Heart left ventricle (tissue), 16 donors: Measurements from ENCODE around the gene ENGASE. TPM values are rescaled to one million over a fixed set of nuclear protein-coding genes. Genes with fewer than 3 reads are reported as not detected.
A peak's percentile ranks its signal among the peaks of the same experiment; 100 is the strongest.

Experiments used
- ATAC-seq, 4 donors: fragments of 200-7000 bp; cut with Tn5 transposase; one replicate each; pipeline ENCODE4 v1.9.1; 2020 to 2022; ENCODE audit warnings: moderate library complexity in 4 of 4, mild to moderate bottlenecking in 3 of 4, moderate number of reproducible peaks in 1 of 4
- DNase-seq, 5 donors: peaks; one replicate each; pipeline ENCODE4 v3.0.0-alpha.2; 2020
- H3K27ac ChIP-seq, 12 donors: fragments of 200-600 bp; sonication (generic) in 4 of 12; one replicate each; pipeline versions ENCODE4 v1.5.0 to v1.8.0; 2016 to 2022; ENCODE audit warnings: mild to moderate bottlenecking in 2 of 12
- H3K27me3 ChIP-seq, 9 donors: fragments of 200-600 bp; sonication (generic) in 2 of 9; one replicate each; pipeline versions ENCODE4 v1.5.1 to v1.8.0; 2016 to 2022; ENCODE audit warnings: mild to moderate bottlenecking in 3 of 9
- H3K36me3 ChIP-seq, 9 donors: fragments of 200-600 bp; sonication (generic) in 2 of 9; one replicate each; pipeline versions ENCODE4 v1.5.0 to v1.8.0; 2018 to 2022; ENCODE audit warnings: mild to moderate bottlenecking in 2 of 9
- H3K4me1 ChIP-seq, 12 donors: fragments of 200-600 bp; sonication (generic) in 4 of 12; one replicate each; pipeline versions ENCODE4 v1.5.0 to v1.8.0; 2016 to 2022; ENCODE audit warnings: mild to moderate bottlenecking in 3 of 12
- H3K4me3 ChIP-seq, 12 donors: fragments of 200-600 bp; sonication (generic) in 4 of 12; one replicate each; pipeline versions ENCODE4 v1.5.0 to v1.8.0; 2017 to 2022; ENCODE audit warnings: mild to moderate bottlenecking in 9 of 12, moderate library complexity in 4 of 12
- H3K9me3 ChIP-seq, 12 donors: fragments of 200-600 bp; sonication (generic) in 4 of 12; one replicate each; pipeline versions ENCODE4 v1.5.0 to v1.8.0; 2016 to 2022; ENCODE audit warnings: mild to moderate bottlenecking in 1 of 12
- POLR2A ChIP-seq, 2 donors: fragments of 450-650 bp; IDR thresholded peaks; one replicate each; pipeline ENCODE4 v1.6.1; 2017; ENCODE audit warnings: antibody characterized with exemption in 2 of 2, mild to moderate bottlenecking in 2 of 2, moderate library complexity in 2 of 2
- WGBS, 4 donors: extraction: QIAGEN DNeasy Blood & Tissue Kit in 2 of 4; methylation state at CpG; one replicate each; pipeline versions ENCODE4 v1.1.5 to v1.1.7; 2013 to 2018; 5-methylcytosine and 5-hydroxymethylcytosine counted together
- intact Hi-C, 10 donors: fragments of 100-400 bp; cut with DNase I; formaldehyde crosslinking; loops; one replicate each; pipeline versions ENCODE4 v1.11.1 to v1.14.2; 2022
- polyA plus RNA-seq, 2 donors: library from polyadenylated mRNA; stranded (reverse); fragments of 200-250 nt; gene quantifications; one replicate each; pipeline ENCODE4 v1.2.3, GENCODE V29; 2013
- total RNA-seq, 9 donors: library from RNA; depleted of rRNA in 2 of 9; stranded (reverse); fragments of >200 nt in 2 of 9; fragmentation: NEBNext Ultra II Directional in 3 of 9; extraction: Animal tissue kit (Norgen Biotek cat#: 25700) in 3 of 9; gene quantifications; one replicate each; pipeline versions ENCODE4 v1.1.0 to v1.2.4, GENCODE V29; 2016 to 2023
- TF ChIP-seq, protein P1 (sequence below), 12 donors: fragments of 200-600 bp; sonication (generic) in 4 of 12; IDR thresholded peaks; one replicate each; pipeline versions ENCODE4 v1.5.0 to v1.8.0; 2018 to 2022; ENCODE audit warnings: antibody characterized with exemption in 12 of 12, mild to moderate bottlenecking in 5 of 12
- donor health status: ischemic (EF 13 %, LVEDD 7.1; RV severe dilation, severe dysfunction).
- donor health status: healthy with polysubstance abuse.
- donor health status: DM: no; HTN: yes; CAD: no.
- donor health status: DM: no; HTN: no; CAD: no.
- donor health status: ischemic (EF 25% LVEDD 6.9; RV normal size, moderate dysfunction).
- donor health status: ischemic (EF 25% LVEDD 5.7; RV mildly dilated, moderate dysfunction).
- donor health status: healthy.
- donor health status: DM: yes; HTN: yes; CAD: no.
- donor health status: ischemic (EF 35%, LVEDD 5.7; RV mildly dilated, moderate dysfunction).
- donor health status: nonischemic (EF 11% LVEDD 7.7; RV severe dilation, severe dysfunction).
- donor health status: DM: yes; HTN: yes; CAD: no.
- donor health status: PGD.
- donor health status: ischemic (EF 29% LVEDD 5.4; RV normal size, mild dysfunction).
- donor health status: nonischemic (EF 23%, LVEDD 6.1; RV moderate dilation, normal function).

ENGASE gene
- total and polyA plus RNA-seq, 11 donors, result 6.2 to 42.0 (median 23.5) TPM

DNA sequence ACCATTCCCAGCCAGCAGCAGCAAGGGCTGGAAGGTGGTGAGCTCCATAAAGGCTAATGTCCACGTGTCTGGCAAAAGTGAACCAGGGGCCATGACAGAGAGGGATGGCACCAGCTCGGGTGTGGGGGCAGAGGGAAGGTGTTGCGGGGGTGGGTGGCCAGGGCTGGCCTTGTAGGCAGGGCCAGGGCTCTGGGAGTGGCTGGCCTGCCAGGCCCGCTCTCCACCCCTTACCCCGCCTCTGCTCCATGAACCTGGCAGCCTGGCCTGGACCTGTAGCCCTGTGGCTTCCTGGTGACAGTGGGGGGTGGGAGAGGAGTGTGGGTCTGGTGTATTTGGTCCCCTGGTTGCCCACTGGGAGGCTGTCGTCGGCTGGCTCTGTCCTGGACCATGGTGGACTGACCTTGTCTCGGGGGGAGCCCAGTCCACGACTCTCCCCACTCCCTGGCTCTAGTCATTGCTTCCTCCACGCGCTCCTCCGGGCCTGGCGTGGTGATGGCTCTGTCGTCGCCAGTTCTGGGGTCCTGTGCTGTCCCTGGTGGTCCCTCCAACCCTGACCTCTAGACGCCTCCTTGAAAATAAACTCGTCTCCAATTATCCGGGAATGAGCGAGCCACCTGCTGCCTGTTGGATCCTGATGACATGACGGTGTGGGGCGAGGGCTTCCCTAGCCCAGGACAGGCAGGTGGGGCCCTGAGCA, 50.0 kb downstream of the ENGASE start:
- ATAC-seq (no peak), DNase-seq (no peak)
- no peak overlapping the region for H3K27ac ChIP-seq
- H3K4me3 ChIP-seq, result no peak overlapping the region
- no peaks in the 10 kb centered on the region for H3K4me1 ChIP-seq
- H3K36me3 ChIP-seq, result no peaks in the 10 kb centered on the region
- H3K27me3 ChIP-seq, result peaks cover 5 to 42% (median 16%) of the 10 kb centered on the region in 9 donors
- 86 to 87% (median 87%) methylated on average over 21 of the region's 21 CpGs for WGBS, 4 donors
- no peak for TF ChIP-seq POLR2A (IDR thresholded peaks at IDR 0.05)
- TF ChIP-seq, protein P1, sequence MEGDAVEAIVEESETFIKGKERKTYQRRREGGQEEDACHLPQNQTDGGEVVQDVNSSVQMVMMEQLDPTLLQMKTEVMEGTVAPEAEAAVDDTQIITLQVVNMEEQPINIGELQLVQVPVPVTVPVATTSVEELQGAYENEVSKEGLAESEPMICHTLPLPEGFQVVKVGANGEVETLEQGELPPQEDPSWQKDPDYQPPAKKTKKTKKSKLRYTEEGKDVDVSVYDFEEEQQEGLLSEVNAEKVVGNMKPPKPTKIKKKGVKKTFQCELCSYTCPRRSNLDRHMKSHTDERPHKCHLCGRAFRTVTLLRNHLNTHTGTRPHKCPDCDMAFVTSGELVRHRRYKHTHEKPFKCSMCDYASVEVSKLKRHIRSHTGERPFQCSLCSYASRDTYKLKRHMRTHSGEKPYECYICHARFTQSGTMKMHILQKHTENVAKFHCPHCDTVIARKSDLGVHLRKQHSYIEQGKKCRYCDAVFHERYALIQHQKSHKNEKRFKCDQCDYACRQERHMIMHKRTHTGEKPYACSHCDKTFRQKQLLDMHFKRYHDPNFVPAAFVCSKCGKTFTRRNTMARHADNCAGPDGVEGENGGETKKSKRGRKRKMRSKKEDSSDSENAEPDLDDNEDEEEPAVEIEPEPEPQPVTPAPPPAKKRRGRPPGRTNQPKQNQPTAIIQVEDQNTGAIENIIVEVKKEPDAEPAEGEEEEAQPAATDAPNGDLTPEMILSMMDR (IDR thresholded peaks at IDR 0.05), result no peak
- intact Hi-C loops, result no loop called here
- no peaks in the 10 kb centered on the region for H3K9me3 ChIP-seq

DNA sequence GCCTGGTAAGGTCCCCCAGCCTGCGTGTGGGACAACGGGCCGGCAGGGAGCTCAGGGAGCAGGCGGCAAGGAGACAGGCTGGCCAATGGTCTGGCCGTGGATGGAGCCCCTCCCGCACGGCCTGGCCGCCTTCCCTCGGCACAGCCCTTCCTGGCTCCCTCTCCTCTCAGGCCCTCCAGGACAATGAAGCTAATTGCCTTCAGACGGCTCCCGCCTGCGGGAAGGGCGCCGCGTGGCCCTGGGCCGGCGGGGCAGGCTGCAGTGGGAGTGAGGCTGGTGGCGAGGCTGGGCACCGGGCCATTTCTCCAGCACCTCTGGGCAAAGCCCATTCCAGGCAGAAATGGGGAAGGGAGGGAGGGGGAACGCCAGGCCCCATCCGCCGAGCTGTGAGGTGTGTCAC, 50.9 kb downstream of the ENGASE start:
- DNase-seq (no peak), ATAC-seq (no peak)
- H3K9me3 ChIP-seq, result no peaks in the 10 kb centered on the region
- WGBS, 4 donors, result 23 to 54% (median 45%) methylated on average over 10 to 22 of the region's 22 CpGs
- H3K27me3 ChIP-seq, result peaks cover 5 to 46% (median 16%) of the 10 kb centered on the region in 9 donors
- no peak overlapping the region for H3K27ac ChIP-seq
- H3K36me3 ChIP-seq, result no peaks in the 10 kb centered on the region
- H3K4me1 ChIP-seq, result no peaks in the 10 kb centered on the region
- intact Hi-C loops, result no loop called here
- no peak for TF ChIP-seq POLR2A (IDR thresholded peaks at IDR 0.05)
- TF ChIP-seq, protein P1 (IDR thresholded peaks at IDR 0.05), result no peak
- no peak overlapping the region for H3K4me3 ChIP-seq

DNA sequence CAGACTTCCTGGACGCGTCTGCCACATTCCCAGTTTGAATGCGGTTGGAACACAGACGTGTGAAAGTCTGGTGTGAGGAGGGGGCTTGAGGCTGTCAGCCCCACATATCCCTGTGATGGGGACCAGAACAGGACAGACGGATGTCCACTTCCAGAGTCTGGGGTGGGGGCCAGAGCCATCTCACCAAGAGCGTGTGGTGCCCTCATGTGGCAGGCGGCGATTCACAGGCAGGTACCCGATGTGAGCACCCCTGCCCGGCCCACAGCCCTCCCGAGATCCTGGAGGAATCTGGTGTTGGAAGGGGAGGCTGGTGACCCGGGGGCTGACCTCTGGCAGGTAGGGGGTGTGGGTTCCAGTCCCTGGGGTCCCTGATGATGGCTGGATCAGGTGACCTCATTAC, 51.5 kb downstream of the ENGASE start:
- Histone ChIP-seq H3K4me1 (no peaks in the 10 kb centered on the region), H3K27ac (no peak overlapping the region), H3K4me3 (no peak overlapping the region), H3K27me3 (peaks cover 5 to 46% (median 16%) of the 10 kb centered on the region in 9 donors), H3K9me3 (no peaks in the 10 kb centered on the region), H3K36me3 (no peaks in the 10 kb centered on the region)
- intact Hi-C loops, result no loop called here
- WGBS, 4 donors, result 20 to 39% (median 25%) methylated on average over 10 to 12 of the region's 12 CpGs
- DNase-seq (peak in 1 of 5 donors; percentile 42), ATAC-seq (peak in 2 of 4 donors; percentile 20 to 46)
- TF ChIP-seq POLR2A (IDR thresholded peaks at IDR 0.05), result no peak
- TF ChIP-seq, protein P1 (IDR thresholded peaks at IDR 0.05), result peak in 7 of 12 donors; percentile 6 to 31 (median 14)

DNA sequence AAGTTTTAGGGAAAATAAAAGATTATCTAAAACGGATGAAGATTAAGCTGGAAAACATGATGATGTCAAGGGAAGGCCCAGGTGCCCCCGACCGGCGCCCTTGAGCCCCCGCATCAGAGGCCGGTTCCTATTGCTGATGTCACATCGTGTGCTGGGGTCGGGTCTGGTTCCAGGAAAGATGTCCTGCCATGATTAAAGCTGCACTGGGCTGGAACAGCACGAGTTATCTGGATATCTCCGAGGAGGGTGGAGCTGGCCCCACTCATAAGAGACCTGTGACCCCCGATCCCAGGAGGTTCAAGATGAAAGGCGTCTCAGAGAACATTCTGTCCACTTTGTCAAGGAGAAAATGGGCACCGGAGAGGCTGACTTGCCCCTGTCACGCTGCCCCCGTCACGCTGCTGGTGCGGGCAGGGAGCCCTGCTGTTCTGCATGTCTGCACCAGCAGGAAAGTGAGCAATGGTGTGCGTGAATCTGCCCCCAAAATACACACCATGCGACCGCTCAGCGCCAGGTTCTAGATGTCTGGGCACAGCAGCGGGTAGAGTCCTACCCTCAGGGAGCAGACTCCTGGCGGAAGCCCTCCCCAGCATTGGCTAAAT, 53.0 kb downstream of the ENGASE start:
- Histone ChIP-seq H3K27me3 (peaks cover 5 to 49% (median 16%) of the 10 kb centered on the region in 9 donors), H3K4me3 (no peak overlapping the region), H3K9me3 (no peaks in the 10 kb centered on the region), H3K4me1 (no peaks in the 10 kb centered on the region), H3K27ac (no peak overlapping the region), H3K36me3 (no peaks in the 10 kb centered on the region)
- TF ChIP-seq, protein P1 (IDR thresholded peaks at IDR 0.05), result no peak
- no peak for TF ChIP-seq POLR2A (IDR thresholded peaks at IDR 0.05)
- ATAC-seq (no peak), DNase-seq (no peak)
- intact Hi-C loops, result no loop called here
- 67 to 72% (median 71%) methylated on average over 21 to 23 of the region's 23 CpGs for WGBS, 4 donors
